Left renal pelvis (tissue), 4 donors: ENCODE data around the gene B4GALNT3. TPM values are rescaled to one million over a fixed set of nuclear protein-coding genes. Genes with fewer than 3 reads are reported as not detected.

Source experiments
- DNase-seq, 4 donors: peaks; one replicate each; pipeline ENCODE4 v3.0.0-alpha.2; 2013; ENCODE audit warnings: low read depth in 4 of 4, low spot score in 3 of 4
- polyA plus RNA-seq, 4 donors: library from polyadenylated mRNA; unstranded; fragments of 120-200 nt; gene quantifications; one replicate each; pipeline ENCODE4 v1.2.1, GENCODE V29; 2013; ENCODE audit not compliant: insufficient read length in 4 of 4

The B4GALNT3 gene
- polyA plus RNA-seq, 4 donors: 7.3 to 22.2 (median 15.7) TPM

- no peak for DNase-seq
Observed at GRCh38 chr12:466762-467161, 7.0 kb downstream of the B4GALNT3 start.

- no peak for DNase-seq
Observed at GRCh38 chr12:467591-467990, 7.9 kb downstream of the B4GALNT3 start.

- DNase-seq: no peak
Observed at GRCh38 chr12:468671-469389, 9.1 kb downstream of the B4GALNT3 start.

GRCh38 chr12:470133-470532, 10.4 kb downstream of the B4GALNT3 start:
- DNase-seq: no peak

GRCh38 chr12:473198-473597, 13.5 kb downstream of the B4GALNT3 start:
- DNase-seq: no peak

GRCh38 chr12:473863-474577, 14.3 kb downstream of the B4GALNT3 start:
- no peak for DNase-seq

- no peak for DNase-seq
Observed at GRCh38 chr12:475286-475685, 15.5 kb downstream of the B4GALNT3 start.

GRCh38 chr12:479161-479560, 19.4 kb downstream of the B4GALNT3 start:
- no peak for DNase-seq

- DNase-seq: no peak
Observed at GRCh38 chr12:480831-481816, 21.4 kb downstream of the B4GALNT3 start.

GRCh38 chr12:482061-482460, 22.3 kb downstream of the B4GALNT3 start:
- DNase-seq: no peak

GRCh38 chr12:484096-484495, 24.4 kb downstream of the B4GALNT3 start:
- no peak for DNase-seq

GRCh38 chr12:490260-490659, 30.5 kb downstream of the B4GALNT3 start:
- no peak for DNase-seq

- no peak for DNase-seq
Observed at GRCh38 chr12:495466-495865, 35.7 kb downstream of the B4GALNT3 start.

GRCh38 chr12:496736-497135, 37.0 kb downstream of the B4GALNT3 start:
- DNase-seq: no peak

GRCh38 chr12:497501-498160, 37.9 kb downstream of the B4GALNT3 start:
- DNase-seq: no peak

- DNase-seq: no peak
Observed at GRCh38 chr12:499837-500458, 40.2 kb downstream of the B4GALNT3 start.

- no peak for DNase-seq
Observed at GRCh38 chr12:501722-502447, 42.1 kb downstream of the B4GALNT3 start.

GRCh38 chr12:503111-503761, 43.5 kb downstream of the B4GALNT3 start:
- DNase-seq: no peak

GRCh38 chr12:505221-505620, 45.5 kb downstream of the B4GALNT3 start:
- DNase-seq: no peak
